SK-N-SH (cell line): ENCODE data around the gene PRKCH. TPM values are rescaled to one million over a fixed set of nuclear protein-coding genes. Genes with fewer than 3 reads are reported as not detected.

Source experiments
- CTCF ChIA-PET: fragments of 300-600, 350-600 bp; formaldehyde crosslinking; extraction: SDS; loops from one replicate; lab custom pipeline; 2021; lab: Yijun Ruan, JAX
- POLR2A ChIA-PET: fragments of 350-600 bp; sonication (Branson Sonifier 250); formaldehyde crosslinking; extraction: SDS; loops from one replicate; lab custom pipeline; 2020; ENCODE audit warnings: antibody characterized with exemption, inconsistent platforms; lab: Yijun Ruan, JAX
- DNase-seq: peaks from one replicate; pipeline ENCODE4 v3.0.0; 2012
- H2AFZ ChIP-seq: fragments of 200-600 bp; sonication (generic); 2 replicates; pipeline ENCODE4 v1.8.1; 2016; ENCODE audit warnings: antibody characterized with exemption, mild to moderate bottlenecking, low read depth
- H3F3A ChIP-seq: fragments of 200-600 bp; sonication (generic); replicated peaks from 2 replicates; pipeline ENCODE3; 2016; ENCODE audit warnings: antibody characterized with exemption, mild to moderate bottlenecking; ENCODE audit not compliant: insufficient read depth
- H3K27ac ChIP-seq, 2 experiments: fragments of 200-500 bp in 1 of 2; fragments of 200-600 bp in 1 of 2; sonication (Bioruptor generic) in 1 of 2; sonication (generic), shearing (Covaris generic) in 1 of 2; 2 replicates each; pipeline versions ENCODE4 v1.5.1 to v1.6.1; 2014 to 2016; ENCODE audit warnings: low read depth in 2 of 2, inconsistent platforms in 1 of 2, low read length in 1 of 2, mild to moderate bottlenecking in 1 of 2, mixed read lengths in 1 of 2
- H3K27me3 ChIP-seq: fragments of 200-600 bp; sonication (generic), shearing (Covaris generic); 2 replicates; pipeline ENCODE4 v1.6.1; 2016; ENCODE audit warnings: mixed run types; ENCODE audit not compliant: insufficient read depth
- H3K36me3 ChIP-seq, 2 experiments: fragments of 200-500 bp in 1 of 2; fragments of 200-600 bp in 1 of 2; sonication (Bioruptor generic) in 1 of 2; sonication (generic) in 1 of 2; replicated peaks in 1 of 2; 2 replicates each; pipeline versions ENCODE3 to v1.5.1; 2014 to 2016; ENCODE audit warnings: low read length in 1 of 2, mild to moderate bottlenecking in 1 of 2; ENCODE audit not compliant: insufficient read depth in 2 of 2, control insufficient read depth in 1 of 2
- H3K4me1 ChIP-seq, 2 experiments: fragments of 200-500 bp in 1 of 2; fragments of 200-600 bp in 1 of 2; sonication (Bioruptor generic) in 1 of 2; sonication (generic), shearing (Covaris generic) in 1 of 2; 2 replicates each; pipeline versions ENCODE4 v1.5.1 to v1.6.1; 2014 to 2016; ENCODE audit warnings: low read depth in 1 of 2, low read length in 1 of 2, mixed run types in 1 of 2; ENCODE audit not compliant: insufficient read depth in 2 of 2, control insufficient read depth in 1 of 2
- H3K4me2 ChIP-seq: fragments of 200-600 bp; sonication (generic), shearing (Covaris generic); 2 replicates; pipeline ENCODE4 v1.6.1; 2017; ENCODE audit warnings: mixed run types
- H3K4me3 ChIP-seq, 2 experiments: fragments of 200-500 bp in 1 of 2; fragments of 200-600 bp in 1 of 2; sonication (Bioruptor generic) in 1 of 2; sonication (generic), shearing (Covaris generic) in 1 of 2; 2 replicates each; pipeline versions ENCODE4 v1.5.1 to v1.8.1; 2014 to 2016; ENCODE audit warnings: low read depth in 2 of 2, inconsistent platforms in 1 of 2, low read length in 1 of 2, mild to moderate bottlenecking in 1 of 2, mixed read lengths in 1 of 2, moderate library complexity in 1 of 2
- H3K79me2 ChIP-seq: fragments of 200-600 bp; sonication (generic); 2 replicates; pipeline ENCODE4 v1.8.1; 2017; ENCODE audit warnings: mild to moderate bottlenecking; ENCODE audit not compliant: insufficient read depth
- H3K9ac ChIP-seq: fragments of 200-600 bp; sonication (generic); 2 replicates; pipeline ENCODE4 v1.6.1; 2017; ENCODE audit warnings: mixed run types
- H3K9me2 ChIP-seq: fragments of 200-600 bp; sonication (generic); 2 replicates; pipeline ENCODE4 v1.6.1; 2017; ENCODE audit warnings: mixed run types
- H3K9me3 ChIP-seq: fragments of 200-600 bp; sonication (generic); 2 replicates; pipeline ENCODE4 v1.6.1; 2017; ENCODE audit warnings: mixed run types, mild to moderate bottlenecking, moderate library complexity
- H4K20me1 ChIP-seq: fragments of 200-600 bp; sonication (generic); 2 replicates; pipeline ENCODE4 v1.6.1; 2017; ENCODE audit warnings: mild to moderate bottlenecking, mixed run types; ENCODE audit not compliant: insufficient read depth
- ELF1 ChIP-seq: IDR thresholded peaks from 2 replicates; pipeline ENCODE4 v1.4.0; 2012
- FOSL2 ChIP-seq: IDR thresholded peaks from 2 replicates; pipeline ENCODE4 v1.4.0; 2012; ENCODE audit warnings: low read depth, mild to moderate bottlenecking, moderate library complexity, borderline replicate concordance
- GABPA ChIP-seq: IDR thresholded peaks from 2 replicates; pipeline ENCODE4 v1.4.0; 2012; ENCODE audit warnings: low read depth, mild to moderate bottlenecking
- GATA2 ChIP-seq: sonication (generic); formaldehyde crosslinking; IDR thresholded peaks from 2 replicates; pipeline ENCODE4 v1.5.0; 2020; ENCODE audit warnings: mild to moderate bottlenecking, missing genetic modification reagents
- JUND ChIP-seq: IDR thresholded peaks from 2 replicates; pipeline ENCODE4 v1.4.0; 2012
- NFIC ChIP-seq: IDR thresholded peaks from 2 replicates; pipeline ENCODE4 v1.4.0; 2012; ENCODE audit warnings: borderline replicate concordance
- NRF1 ChIP-seq: IDR thresholded peaks from 2 replicates; pipeline ENCODE4 v1.6.1; 2012; ENCODE audit warnings: low read depth, mild to moderate bottlenecking, low read length
- RAD21 ChIP-seq: IDR thresholded peaks from 2 replicates; pipeline ENCODE4 v1.6.1; 2012; ENCODE audit warnings: mild to moderate bottlenecking, low read length
- RCOR1 ChIP-seq: fragments of 150-350 bp; IDR thresholded peaks from 2 replicates; pipeline ENCODE4 v1.6.1; 2017; ENCODE audit warnings: antibody characterized with exemption, low read length
- SIN3A ChIP-seq: IDR thresholded peaks from 2 replicates; pipeline ENCODE4 v1.6.1; 2012; ENCODE audit warnings: low read depth, mild to moderate bottlenecking, low read length, moderate library complexity, borderline replicate concordance
- SMC3 ChIP-seq: IDR thresholded peaks from 2 replicates; pipeline ENCODE4 v1.6.1; 2012; ENCODE audit warnings: low read depth, low read length, improper control_type of control experiment
- TCF12 ChIP-seq: IDR thresholded peaks from 2 replicates; pipeline ENCODE4 v1.4.0; 2012
- YY1 ChIP-seq: IDR thresholded peaks from 2 replicates; pipeline ENCODE4 v1.4.0; 2012; ENCODE audit warnings: low read depth, mild to moderate bottlenecking
- WGBS: methylation state at CpG from one replicate; pipeline ENCODE4 v1.1.6; 2017; ENCODE audit warnings: low lambda C conversion rate; 5-methylcytosine and 5-hydroxymethylcytosine counted together
- polyA plus RNA-seq, 3 experiments: library from polyadenylated mRNA; depleted of rRNA; stranded (reverse); fragments of >200 nt; gene quantifications; 2 replicates each; pipeline ENCODE4 v1.2.3, GENCODE V29; 2012
- TF ChIP-seq, protein P1 (sequence below): fragments of 200-600 bp; sonication (generic); IDR thresholded peaks from 2 replicates; pipeline ENCODE4 v1.6.1; 2017; ENCODE audit warnings: antibody characterized with exemption, mild to moderate bottlenecking, moderate library complexity
- TF ChIP-seq, protein P2 (sequence below): IDR thresholded peaks from 2 replicates; pipeline ENCODE4 v1.4.0; 2012; ENCODE audit warnings: low read depth, borderline replicate concordance
- TF ChIP-seq, protein P3 (sequence below): IDR thresholded peaks from 2 replicates; pipeline ENCODE4; 2012
- TF ChIP-seq, protein P4 (sequence below): IDR thresholded peaks from 2 replicates; pipeline ENCODE4 v1.6.1; 2012; ENCODE audit warnings: mild to moderate bottlenecking, low read depth, low read length, moderate library complexity

The PRKCH gene
- polyA plus RNA-seq, 1 of the 3 experiments (the other 2 are of a cell fraction): 4.2 TPM

DNA sequence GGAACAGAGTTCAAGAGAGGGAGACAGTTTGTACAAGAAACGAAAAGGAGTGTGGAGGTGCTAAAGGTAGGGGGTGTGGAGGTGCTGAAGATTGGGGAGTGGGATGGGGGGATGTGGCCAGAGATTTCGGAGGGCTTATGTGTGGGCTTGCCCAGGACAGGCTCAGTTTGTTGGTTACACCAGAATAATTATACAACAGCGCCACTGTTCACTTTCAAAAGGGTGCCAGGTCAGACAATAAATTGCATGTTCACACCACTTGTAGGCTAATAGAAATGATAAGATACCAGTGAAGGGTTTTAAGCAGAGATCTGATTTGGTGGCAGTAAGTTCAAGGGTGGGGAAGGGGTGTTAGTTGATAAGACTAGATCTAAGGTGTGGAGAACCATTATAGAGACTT is 75.3 kb downstream of the PRKCH start:
- no peak for TF ChIP-seq TCF12
- no peak for TF ChIP-seq SMC3
- TF ChIP-seq YY1: no peak
- no peak for TF ChIP-seq RAD21
- TF ChIP-seq, protein P1, sequence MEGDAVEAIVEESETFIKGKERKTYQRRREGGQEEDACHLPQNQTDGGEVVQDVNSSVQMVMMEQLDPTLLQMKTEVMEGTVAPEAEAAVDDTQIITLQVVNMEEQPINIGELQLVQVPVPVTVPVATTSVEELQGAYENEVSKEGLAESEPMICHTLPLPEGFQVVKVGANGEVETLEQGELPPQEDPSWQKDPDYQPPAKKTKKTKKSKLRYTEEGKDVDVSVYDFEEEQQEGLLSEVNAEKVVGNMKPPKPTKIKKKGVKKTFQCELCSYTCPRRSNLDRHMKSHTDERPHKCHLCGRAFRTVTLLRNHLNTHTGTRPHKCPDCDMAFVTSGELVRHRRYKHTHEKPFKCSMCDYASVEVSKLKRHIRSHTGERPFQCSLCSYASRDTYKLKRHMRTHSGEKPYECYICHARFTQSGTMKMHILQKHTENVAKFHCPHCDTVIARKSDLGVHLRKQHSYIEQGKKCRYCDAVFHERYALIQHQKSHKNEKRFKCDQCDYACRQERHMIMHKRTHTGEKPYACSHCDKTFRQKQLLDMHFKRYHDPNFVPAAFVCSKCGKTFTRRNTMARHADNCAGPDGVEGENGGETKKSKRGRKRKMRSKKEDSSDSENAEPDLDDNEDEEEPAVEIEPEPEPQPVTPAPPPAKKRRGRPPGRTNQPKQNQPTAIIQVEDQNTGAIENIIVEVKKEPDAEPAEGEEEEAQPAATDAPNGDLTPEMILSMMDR: no peak
- TF ChIP-seq FOSL2: no peak
- no peak for TF ChIP-seq RCOR1
- no peak for TF ChIP-seq GATA2 (CRISPR knock-in tag)
- no peak for TF ChIP-seq ELF1
- TF ChIP-seq, protein P2, sequence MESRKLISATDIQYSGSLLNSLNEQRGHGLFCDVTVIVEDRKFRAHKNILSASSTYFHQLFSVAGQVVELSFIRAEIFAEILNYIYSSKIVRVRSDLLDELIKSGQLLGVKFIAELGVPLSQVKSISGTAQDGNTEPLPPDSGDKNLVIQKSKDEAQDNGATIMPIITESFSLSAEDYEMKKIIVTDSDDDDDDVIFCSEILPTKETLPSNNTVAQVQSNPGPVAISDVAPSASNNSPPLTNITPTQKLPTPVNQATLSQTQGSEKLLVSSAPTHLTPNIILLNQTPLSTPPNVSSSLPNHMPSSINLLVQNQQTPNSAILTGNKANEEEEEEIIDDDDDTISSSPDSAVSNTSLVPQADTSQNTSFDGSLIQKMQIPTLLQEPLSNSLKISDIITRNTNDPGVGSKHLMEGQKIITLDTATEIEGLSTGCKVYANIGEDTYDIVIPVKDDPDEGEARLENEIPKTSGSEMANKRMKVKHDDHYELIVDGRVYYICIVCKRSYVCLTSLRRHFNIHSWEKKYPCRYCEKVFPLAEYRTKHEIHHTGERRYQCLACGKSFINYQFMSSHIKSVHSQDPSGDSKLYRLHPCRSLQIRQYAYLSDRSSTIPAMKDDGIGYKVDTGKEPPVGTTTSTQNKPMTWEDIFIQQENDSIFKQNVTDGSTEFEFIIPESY: no peak
- TF ChIP-seq SIN3A: no peak
- no peak for TF ChIP-seq NRF1
- no peak for TF ChIP-seq GABPA
- TF ChIP-seq, protein P3, sequence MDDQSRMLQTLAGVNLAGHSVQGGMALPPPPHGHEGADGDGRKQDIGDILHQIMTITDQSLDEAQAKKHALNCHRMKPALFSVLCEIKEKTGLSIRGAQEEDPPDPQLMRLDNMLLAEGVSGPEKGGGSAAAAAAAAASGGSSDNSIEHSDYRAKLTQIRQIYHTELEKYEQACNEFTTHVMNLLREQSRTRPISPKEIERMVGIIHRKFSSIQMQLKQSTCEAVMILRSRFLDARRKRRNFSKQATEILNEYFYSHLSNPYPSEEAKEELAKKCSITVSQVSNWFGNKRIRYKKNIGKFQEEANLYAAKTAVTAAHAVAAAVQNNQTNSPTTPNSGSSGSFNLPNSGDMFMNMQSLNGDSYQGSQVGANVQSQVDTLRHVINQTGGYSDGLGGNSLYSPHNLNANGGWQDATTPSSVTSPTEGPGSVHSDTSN: no peak
- TF ChIP-seq JUND: no peak
- TF ChIP-seq NFIC: no peak
- TF ChIP-seq, protein P4, sequence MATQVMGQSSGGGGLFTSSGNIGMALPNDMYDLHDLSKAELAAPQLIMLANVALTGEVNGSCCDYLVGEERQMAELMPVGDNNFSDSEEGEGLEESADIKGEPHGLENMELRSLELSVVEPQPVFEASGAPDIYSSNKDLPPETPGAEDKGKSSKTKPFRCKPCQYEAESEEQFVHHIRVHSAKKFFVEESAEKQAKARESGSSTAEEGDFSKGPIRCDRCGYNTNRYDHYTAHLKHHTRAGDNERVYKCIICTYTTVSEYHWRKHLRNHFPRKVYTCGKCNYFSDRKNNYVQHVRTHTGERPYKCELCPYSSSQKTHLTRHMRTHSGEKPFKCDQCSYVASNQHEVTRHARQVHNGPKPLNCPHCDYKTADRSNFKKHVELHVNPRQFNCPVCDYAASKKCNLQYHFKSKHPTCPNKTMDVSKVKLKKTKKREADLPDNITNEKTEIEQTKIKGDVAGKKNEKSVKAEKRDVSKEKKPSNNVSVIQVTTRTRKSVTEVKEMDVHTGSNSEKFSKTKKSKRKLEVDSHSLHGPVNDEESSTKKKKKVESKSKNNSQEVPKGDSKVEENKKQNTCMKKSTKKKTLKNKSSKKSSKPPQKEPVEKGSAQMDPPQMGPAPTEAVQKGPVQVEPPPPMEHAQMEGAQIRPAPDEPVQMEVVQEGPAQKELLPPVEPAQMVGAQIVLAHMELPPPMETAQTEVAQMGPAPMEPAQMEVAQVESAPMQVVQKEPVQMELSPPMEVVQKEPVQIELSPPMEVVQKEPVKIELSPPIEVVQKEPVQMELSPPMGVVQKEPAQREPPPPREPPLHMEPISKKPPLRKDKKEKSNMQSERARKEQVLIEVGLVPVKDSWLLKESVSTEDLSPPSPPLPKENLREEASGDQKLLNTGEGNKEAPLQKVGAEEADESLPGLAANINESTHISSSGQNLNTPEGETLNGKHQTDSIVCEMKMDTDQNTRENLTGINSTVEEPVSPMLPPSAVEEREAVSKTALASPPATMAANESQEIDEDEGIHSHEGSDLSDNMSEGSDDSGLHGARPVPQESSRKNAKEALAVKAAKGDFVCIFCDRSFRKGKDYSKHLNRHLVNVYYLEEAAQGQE: no peak
- 43% methylated on average over 3 of the region's 3 CpGs for WGBS
- no peak for DNase-seq
- Histone ChIP-seq H3K27me3 (no peaks in the 10 kb centered on the region), H3K9me2 (no peaks in the 10 kb centered on the region), H3K4me1 (no peaks in the 10 kb centered on the region; a peak in 1 of 4 replicates), H3K4me3 (no peak overlapping the region), H3K9me3 (no peaks in the 10 kb centered on the region), H4K20me1 (no peaks in the 10 kb centered on the region), H3K79me2 (no peaks in the 10 kb centered on the region), H2AFZ (no peak overlapping the region), H3F3A (no peaks in the 10 kb centered on the region), H3K36me3 (no peaks in the 10 kb centered on the region), H3K27ac (no peak overlapping the region), H3K4me2 (no peak overlapping the region), H3K9ac (no peak overlapping the region)
- POLR2A ChIA-PET: no interaction called here
- CTCF ChIA-PET: interaction anchor here (0.6 to 1.8 kb wide), 2 partner anchors 10 to 13 kb away, joined by 3 to 4 read pairs; no protein-coding TSS in a partner anchor
